AG04449 (cell line): Measurements from ENCODE around the gene LRRIQ1.

Source experiments
- CTCF ChIA-PET: fragments of 350-600 bp; formaldehyde crosslinking; extraction: SDS; loops from one replicate; lab custom pipeline; 2021; ENCODE audit warnings: antibody characterized with exemption; lab: Yijun Ruan, JAX
- POLR2A ChIA-PET: fragments of 400-600, 350-600 bp; formaldehyde crosslinking; extraction: SDS; loops from one replicate; lab custom pipeline; 2020; ENCODE audit warnings: antibody characterized with exemption, inconsistent platforms; lab: Yijun Ruan, JAX
- DNase-seq: peaks from one replicate; pipeline ENCODE4 v3.0.0-alpha.2; 2010; ENCODE audit warnings: low read depth, low spot score
- H3K4me3 ChIP-seq: 2 replicates; pipeline ENCODE4 v1.5.1; 2011; ENCODE audit warnings: low read depth, mild to moderate bottlenecking, control low read depth, low read length
- CTCF ChIP-seq: IDR thresholded peaks from one replicate; pipeline ENCODE4 v1.5.1; 2011; ENCODE audit warnings: mild to moderate bottlenecking, moderate library complexity, low read length, control low read depth, inconsistent platforms; ENCODE audit not compliant: insufficient read depth; ENCODE audit errors: missing control alignments

The LRRIQ1 gene

GRCh38 chr12:85260896-85261295, 224.7 kb downstream of the LRRIQ1 start:
- no peak overlapping the region for H3K4me3 ChIP-seq
- no peak for TF ChIP-seq CTCF
- POLR2A ChIA-PET, result no interaction called here
- DNase-seq, result no peak
- CTCF ChIA-PET, result interaction anchor here (1.1 kb wide), 1 partner anchor 49 kb away, joined by 3 read pairs; no protein-coding TSS in a partner anchor

DNA sequence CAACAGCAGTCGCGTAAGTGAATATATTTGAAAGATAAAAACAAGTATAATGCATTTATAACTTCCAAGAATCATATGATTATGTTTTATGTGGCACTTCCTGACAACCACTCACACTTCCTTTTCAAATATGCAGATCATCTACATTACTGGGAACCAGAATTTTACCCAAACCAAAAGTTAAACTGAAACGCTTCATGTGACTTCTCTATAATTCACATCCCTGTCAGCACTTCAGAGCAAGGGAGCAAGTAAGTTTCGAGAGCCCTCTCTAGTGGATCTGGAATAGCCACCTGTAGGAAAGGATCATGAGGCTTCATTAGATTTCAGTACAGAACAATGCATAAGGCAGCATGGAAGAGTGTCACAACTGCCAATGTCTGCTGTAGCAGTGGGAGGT, 230.2 kb downstream of the LRRIQ1 start:
- no peak for TF ChIP-seq CTCF
- ChIA-PET POLR2A (no interaction called here), CTCF (no interaction called here)
- H3K4me3 ChIP-seq, result no peak overlapping the region
- no peak for DNase-seq

GRCh38 chr12:85273381-85274314, 237.5 kb downstream of the LRRIQ1 start:
- CTCF ChIA-PET, result no interaction called here
- no peak overlapping the region for H3K4me3 ChIP-seq
- DNase-seq, result no peak
- TF ChIP-seq CTCF, result no peak
- POLR2A ChIA-PET, result no interaction called here

GRCh38 chr12:85274315-85274651, 238.1 kb downstream of the LRRIQ1 start:
- no peak for DNase-seq
- POLR2A ChIA-PET, result no interaction called here
- CTCF ChIA-PET, result no interaction called here

DNA sequence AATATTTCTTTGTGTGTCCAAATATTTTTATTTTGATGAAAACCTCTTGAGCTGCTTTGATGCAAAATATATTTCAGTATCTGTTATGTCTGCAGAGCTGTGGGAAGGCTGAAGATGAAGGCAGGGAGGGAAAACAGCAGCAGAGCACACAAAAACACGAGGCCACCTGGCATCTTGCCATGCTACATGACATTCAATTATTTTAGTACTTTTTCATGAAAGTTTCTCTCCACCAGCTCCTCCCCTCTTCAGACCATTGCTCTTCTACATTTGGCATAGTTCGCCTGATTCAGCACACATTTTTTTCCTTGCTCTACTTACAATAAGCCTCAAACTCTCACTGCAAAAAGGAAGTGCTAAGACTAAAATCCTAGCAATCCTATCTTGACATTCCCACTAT, 239.2 kb downstream of the LRRIQ1 start:
- H3K4me3 ChIP-seq, result no peak overlapping the region
- ChIA-PET CTCF (no interaction called here), POLR2A (no interaction called here)
- TF ChIP-seq CTCF, result no peak
- DNase-seq, result no peak

More at GRCh38 chr12:85274315-85274651, 238.1 kb downstream of the LRRIQ1 start:
- H3K4me3 ChIP-seq, result no peak overlapping the region
- no peak for TF ChIP-seq CTCF

GRCh38 chr12:85277191-85277590, 241.0 kb downstream of the LRRIQ1 start:
- DNase-seq, result no peak
- ChIA-PET POLR2A (interaction anchor here (0.5 kb wide), 1 partner anchor 10 kb away, joined by 3 read pairs; no protein-coding TSS in a partner anchor), CTCF (no interaction called here)
- no peak overlapping the region for H3K4me3 ChIP-seq
- TF ChIP-seq CTCF, result no peak
